Fibroblast of peridontal ligament (primary cell): Measurements from ENCODE around the gene PDE4A.
"Not testable (repeated sequence)": the region's sequence is repeated elsewhere in the genome, so short reads cannot be mapped to it uniquely, and the experiment has no call there.

ENCODE experiments used
- DNase-seq: peaks from one replicate; pipeline ENCODE4 v3.0.0-alpha.2; 2010; ENCODE audit errors: extremely low read depth

Gene PDE4A

GRCh38 chr19:10403137-10404021 lies 17.0 kb upstream of the PDE4A start, which contains the start of gene CDC37:
Gene CDC37 (minus strand): TSS chr19:10403542. CDS start chr19:10403479, 63 bp downstream.
- peak; percentile 95 for DNase-seq

GRCh38 chr19:10404888-10405820 lies 15.2 kb upstream of the PDE4A start:
- DNase-seq: no peak

- DNase-seq: no peak
Measured at GRCh38 chr19:10406191-10406590, 14.1 kb upstream of the PDE4A start.

- DNase-seq: no peak
Measured at GRCh38 chr19:10407096-10407495, 13.2 kb upstream of the PDE4A start.

- DNase-seq: no peak
Measured at GRCh38 chr19:10408511-10409283, 11.6 kb upstream of the PDE4A start.

- DNase-seq: not testable (repeated sequence)
Measured at GRCh38 chr19:10411224-10411623, 9.1 kb upstream of the PDE4A start.

- no peak for DNase-seq
Measured at GRCh38 chr19:10412257-10412977, 7.9 kb upstream of the PDE4A start.

GRCh38 chr19:10416083-10416379 lies 4.3 kb upstream of the PDE4A start:
- DNase-seq: no peak

- peak; percentile 85 for DNase-seq
Measured at GRCh38 chr19:10416380-10417257, 3.7 kb upstream of the PDE4A start.

GRCh38 chr19:10417541-10418234 lies 2.6 kb upstream of the PDE4A start:
- no peak for DNase-seq

GRCh38 chr19:10418235-10418484 lies 2.2 kb upstream of the PDE4A start:
- no peak for DNase-seq

GRCh38 chr19:10418485-10419199 lies 1.7 kb upstream of the PDE4A start:
- DNase-seq: no peak

GRCh38 chr19:10419200-10419645 lies 1.1 kb upstream of the PDE4A start:
- DNase-seq: no peak

- DNase-seq: peak; percentile 37
Measured at GRCh38 chr19:10419646-10420443, 493 bp upstream of the PDE4A start.

GRCh38 chr19:10421240-10422045 lies 1.1 kb downstream of the PDE4A start:
- no peak for DNase-seq

GRCh38 chr19:10422046-10422461 lies 1.7 kb downstream of the PDE4A start:
- DNase-seq: no peak

GRCh38 chr19:10422846-10423245 lies 2.5 kb downstream of the PDE4A start:
- DNase-seq: no peak
